Hindlimb muscle (tissue), 1 donor: ENCODE results near the gene KCNIP3. TPM values are rescaled to one million over a fixed set of nuclear protein-coding genes. Genes with fewer than 3 reads are reported as not detected.
"Not testable (repeated sequence)": the region's sequence is repeated elsewhere in the genome, so short reads cannot be mapped to it uniquely, and the experiment has no call there.

Experiments used
- DNase-seq: peaks from one replicate; pipeline ENCODE4 v3.0.0-alpha.2; 2013
- polyA plus RNA-seq: library from polyadenylated mRNA; unstranded; fragments of 120-200 nt; gene quantifications from one replicate; pipeline ENCODE4 v1.2.1, GENCODE V29; 2013; ENCODE audit not compliant: insufficient read length

Gene KCNIP3
- polyA plus RNA-seq, 1 donor = 5.8 TPM

DNA sequence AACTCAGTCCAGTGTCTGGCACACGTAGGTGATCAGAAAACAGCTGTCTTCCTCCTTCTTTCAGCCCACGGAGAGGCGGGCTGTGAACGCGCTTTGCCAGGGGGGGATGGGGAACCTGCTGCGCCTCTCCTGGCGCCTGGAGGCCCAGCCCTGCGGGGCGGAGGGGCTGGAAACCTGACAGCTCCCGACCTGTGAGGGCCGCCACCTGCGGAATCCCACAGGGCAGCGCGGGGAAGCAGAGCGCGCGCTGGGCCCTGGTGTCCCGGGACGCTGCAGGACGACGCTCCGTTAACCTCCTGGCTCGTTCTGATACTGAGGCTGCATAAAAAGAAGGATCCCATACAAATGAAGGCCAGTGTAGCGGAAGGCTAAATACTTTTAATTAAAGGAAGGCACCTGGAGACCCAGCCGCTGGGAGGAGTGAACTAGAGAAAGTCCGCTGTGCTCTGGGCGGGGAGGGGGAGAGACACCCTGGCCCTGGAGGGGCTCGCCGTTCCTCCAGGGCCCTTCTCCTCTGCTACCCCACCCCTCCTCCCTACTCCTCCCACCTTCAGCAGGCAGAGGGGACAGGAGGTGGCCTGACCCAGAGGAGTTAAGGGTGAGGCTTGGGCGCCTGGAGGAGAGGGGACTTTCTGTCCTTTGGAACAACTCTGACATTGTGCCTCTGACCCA, 130.2 kb downstream of the KCNIP3 start:
- DNase-seq = not testable (repeated sequence)

DNA sequence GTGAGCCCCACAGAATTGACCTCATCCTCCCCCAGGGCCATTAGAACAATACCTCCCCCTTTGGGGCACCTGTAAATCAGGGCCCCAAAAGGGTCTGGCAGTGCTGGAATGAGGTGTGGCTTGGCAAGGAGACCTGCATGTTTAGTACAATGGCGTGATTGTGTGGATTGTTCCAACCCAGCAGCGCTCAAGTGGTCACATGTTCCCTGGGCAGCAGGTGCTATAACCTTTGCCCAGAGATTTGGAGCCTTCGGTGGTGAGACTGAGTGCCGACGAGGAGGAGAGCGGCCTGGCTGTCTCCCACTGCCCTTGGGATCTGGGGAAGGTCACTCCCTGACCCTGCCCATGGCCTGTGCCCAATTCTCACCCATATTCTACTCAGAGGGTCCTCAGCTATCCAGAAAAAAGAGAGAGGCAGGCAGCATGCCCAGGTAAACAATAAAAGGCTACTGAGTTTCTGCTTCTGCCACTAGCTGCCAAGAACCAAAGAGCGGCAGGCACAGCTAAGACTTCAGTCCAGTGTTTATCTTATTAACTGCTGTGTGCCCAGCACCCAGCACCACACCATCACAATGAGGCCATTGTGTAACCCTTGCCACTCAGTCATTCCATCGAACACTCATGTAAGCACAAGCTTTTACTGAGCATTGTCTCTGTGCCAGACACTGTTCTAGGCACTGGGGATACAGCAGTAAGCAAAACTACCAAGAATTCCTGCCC, 132.8 kb downstream of the KCNIP3 start:
- not testable (repeated sequence) for DNase-seq

DNA sequence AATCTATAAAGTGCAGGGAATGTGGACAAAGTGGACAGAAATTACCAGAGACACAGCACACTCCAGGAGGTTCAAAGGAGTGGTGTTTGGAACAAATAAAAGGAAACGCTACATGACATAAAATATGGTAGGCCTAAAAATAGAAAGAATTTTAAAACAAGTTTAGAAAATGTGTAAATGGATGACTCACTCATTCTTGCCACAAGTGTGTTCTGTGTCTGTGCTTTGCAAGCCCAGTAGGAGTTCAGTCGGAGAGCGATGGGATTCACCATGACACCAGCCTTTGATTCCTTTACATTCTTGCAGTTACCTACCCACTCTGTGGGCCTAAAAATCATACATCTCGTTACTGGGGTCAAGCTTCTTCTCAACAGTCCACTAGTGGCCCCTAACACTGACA, 136.2 kb downstream of the KCNIP3 start:
- not testable (repeated sequence) for DNase-seq

DNA sequence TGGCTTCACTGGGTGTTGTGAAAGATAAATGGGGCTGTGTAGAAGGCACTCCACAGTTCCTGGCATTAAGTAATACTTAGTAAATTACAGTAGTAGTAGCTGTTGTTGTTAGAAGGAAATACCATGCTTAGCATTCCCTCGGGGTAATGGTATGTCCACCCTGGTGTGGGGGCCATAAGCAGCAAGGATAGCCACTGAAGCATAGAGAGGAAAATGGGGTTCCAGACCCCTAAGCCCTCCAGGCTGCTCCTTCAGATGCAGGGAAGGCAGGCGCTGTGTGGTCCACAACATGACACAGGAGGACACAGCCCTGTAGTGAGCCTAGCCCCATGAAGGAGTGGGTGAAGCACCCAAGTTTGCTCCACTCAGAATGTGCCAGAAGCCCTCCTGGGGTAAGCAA, 136.8 kb downstream of the KCNIP3 start:
- not testable (repeated sequence) for DNase-seq

DNA sequence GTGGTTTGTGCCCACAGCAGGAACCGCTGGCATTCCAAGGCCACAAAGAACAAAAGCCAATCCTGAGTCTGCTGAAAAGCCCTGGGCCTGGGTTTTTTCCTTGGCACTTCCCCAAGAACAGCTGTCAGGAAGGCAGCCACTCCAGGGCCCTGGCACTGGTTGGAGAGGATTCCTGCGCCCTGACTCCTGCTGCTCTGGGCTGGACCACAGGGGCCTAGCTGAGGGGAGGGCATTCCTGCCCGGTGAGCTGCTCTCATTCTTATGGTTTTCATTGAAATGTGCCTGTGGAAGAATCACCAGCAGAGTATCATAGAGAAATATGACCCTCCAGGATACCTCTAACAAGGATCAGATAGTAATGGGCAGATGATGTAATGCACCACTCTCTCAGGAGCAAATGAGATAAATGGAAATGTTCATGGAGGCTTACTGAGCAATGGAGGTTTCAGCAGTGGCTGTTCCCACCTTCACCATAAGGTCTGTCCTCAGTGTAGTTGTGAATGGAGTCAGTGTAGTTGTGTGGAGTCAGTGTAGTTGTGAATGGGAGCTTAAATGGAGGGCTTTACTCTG, 137.4 kb downstream of the KCNIP3 start:
- DNase-seq = not testable (repeated sequence)

DNA sequence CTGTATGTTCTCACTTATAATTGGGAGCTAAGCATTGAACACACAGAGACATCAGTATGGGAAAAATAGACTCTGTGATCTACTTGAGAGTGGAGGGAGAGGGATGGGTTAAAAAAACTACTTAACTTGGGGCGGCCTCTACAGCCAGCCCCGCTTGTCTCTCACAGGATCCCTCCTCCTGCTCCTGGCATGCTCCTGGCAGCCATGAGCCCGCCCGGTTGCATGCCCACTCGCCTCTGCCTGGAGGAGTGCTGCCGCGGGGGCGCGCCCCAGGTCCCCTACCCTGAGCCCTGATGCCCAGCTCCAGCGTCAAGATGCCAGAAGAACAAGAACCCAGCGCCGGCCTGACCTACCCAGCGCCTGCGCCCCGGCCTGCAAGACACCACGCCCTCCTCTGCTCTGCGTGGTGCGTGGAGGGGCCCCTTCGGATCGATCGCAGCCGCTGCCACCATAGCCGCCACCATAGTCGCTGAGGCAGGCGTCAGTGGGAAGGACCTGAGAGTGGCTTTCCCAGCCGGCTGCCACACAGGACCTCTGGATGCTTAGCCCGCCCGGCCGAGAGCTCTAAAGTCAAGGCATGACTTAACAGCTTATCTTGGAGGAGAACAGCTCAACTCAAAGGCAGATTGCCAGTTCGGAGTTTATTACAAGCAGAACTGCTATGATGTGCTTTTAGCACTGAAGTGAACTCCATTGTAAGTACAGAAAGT, 138.2 kb downstream of the KCNIP3 start:
- DNase-seq = not testable (repeated sequence)

Other genes with a start within 250 kb of the KCNIP3 start
- 61.1 TPM for gene MRPS5, start 175.5 kb upstream of the KCNIP3 start, polyA plus RNA-seq
- gene ZNF514, start 137.5 kb upstream of the KCNIP3 start, polyA plus RNA-seq = 22.2 TPM
- gene ZNF2, start 131.5 kb upstream of the KCNIP3 start, polyA plus RNA-seq = 5.2 TPM
- 2.4 TPM for gene ZNF892, start 89.8 kb upstream of the KCNIP3 start, polyA plus RNA-seq
- gene PROM2, start 22.9 kb upstream of the KCNIP3 start, polyA plus RNA-seq = 1.4 TPM
- 23.7 TPM for gene FAHD2A, start 105.4 kb downstream of the KCNIP3 start, polyA plus RNA-seq
- gene TRIM43B, start 187.4 kb downstream of the KCNIP3 start, polyA plus RNA-seq = not detected